ENCODE data around the gene RPSA.

DNA sequence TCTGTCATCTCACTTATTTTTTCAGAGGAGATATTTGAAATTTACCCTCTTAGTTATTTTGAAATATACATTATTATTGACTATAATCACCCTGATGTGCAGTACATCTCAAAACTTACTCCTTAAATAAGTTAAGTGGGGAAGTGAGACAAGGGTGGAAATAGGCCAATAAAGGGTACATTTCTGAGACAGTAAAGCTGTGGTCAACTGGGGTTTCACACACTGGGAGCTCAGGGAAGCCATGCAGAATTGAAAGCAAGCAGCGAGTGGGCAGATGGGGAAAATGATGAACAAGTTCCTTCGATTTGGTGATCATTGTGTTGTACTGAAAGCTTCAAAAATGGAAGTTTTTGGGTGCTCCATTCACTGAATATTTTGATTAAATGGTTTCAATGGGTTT is 39.4 kb downstream of the RPSA start:
- TF ChIP-seq CTCF (IDR thresholded peaks at IDR 0.05) = no peak
- no peak for TF ChIP-seq POLR2A (IDR thresholded peaks at IDR 0.05)
